ENCODE data around the gene TFCP2L1.

- no peak for TF ChIP-seq POLR2A (IDR thresholded peaks at IDR 0.05)
- TF ChIP-seq CTCF (IDR thresholded peaks at IDR 0.05), result no peak
These were observed 85.0 kb downstream of the TFCP2L1 start for GRCh38 chr2:121200011-121200347.
